Left kidney (tissue), 2 donors: ENCODE results near the gene AFAP1. TPM values are rescaled to one million over a fixed set of nuclear protein-coding genes. Genes with fewer than 3 reads are reported as not detected.
A peak's percentile ranks its signal among the peaks of the same experiment; 100 is the strongest.

ENCODE experiments used
- DNase-seq: peaks from one replicate; pipeline ENCODE4 v3.0.0-alpha.2; 2013
- polyA plus RNA-seq: library from polyadenylated mRNA; unstranded; fragments of 120-200 nt; gene quantifications from one replicate; pipeline ENCODE4 v1.2.1, GENCODE V29; 2013; ENCODE audit not compliant: insufficient read length

Gene AFAP1
- polyA plus RNA-seq, 1 donor: 21.7 TPM

DNA sequence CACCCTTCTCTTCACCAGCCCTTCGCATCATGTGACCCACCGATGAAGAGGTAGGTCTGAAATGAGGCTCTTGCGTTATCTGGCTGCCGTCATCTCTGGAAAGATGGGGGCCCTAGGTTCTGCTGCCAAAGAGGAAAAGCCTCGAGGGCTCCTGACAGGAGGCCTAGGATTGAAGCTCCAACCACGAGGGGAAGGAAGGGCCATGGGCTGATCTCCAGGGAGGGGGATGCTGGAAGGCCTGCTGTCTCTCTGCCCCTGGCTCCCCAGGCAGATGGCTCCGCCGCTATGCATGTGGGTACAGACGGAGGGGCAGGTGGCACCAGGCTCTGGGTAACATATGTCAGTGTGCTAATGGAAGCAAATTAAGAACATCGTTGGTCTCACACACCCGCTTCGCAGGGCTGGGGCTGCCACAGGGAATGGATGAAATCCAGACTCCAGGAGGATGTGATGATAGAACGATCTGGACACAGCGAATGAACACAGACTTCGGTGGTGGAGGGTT, 44.9 kb downstream of the AFAP1 start:
- no peak for DNase-seq

DNA sequence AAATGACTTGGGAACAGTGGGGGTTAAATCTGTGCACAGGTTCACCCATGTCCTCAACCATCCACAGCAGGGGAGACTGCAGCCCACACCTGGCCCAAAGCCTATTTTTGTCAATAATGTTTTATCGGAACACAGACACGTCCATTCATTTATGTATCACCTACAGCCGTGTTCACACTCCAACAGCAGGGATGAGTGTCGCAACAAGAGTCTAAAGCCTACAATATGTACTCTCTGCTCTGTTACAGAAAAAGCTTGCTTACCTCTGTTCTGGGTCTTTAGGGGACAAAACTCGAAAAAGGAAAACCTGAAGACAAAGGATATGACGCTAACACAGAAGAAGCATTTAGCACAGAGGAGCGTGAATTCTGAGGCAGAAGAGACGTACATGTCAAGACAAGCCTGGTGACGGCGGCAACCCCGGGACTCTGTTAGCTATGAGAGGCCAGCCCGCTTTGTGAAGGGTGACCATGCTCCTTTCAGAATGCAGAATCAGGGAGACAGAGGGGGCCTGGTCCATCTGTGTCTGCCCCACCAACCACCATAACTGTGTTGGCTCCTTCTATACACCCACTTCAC, 45.5 kb downstream of the AFAP1 start:
- DNase-seq: no peak

DNA sequence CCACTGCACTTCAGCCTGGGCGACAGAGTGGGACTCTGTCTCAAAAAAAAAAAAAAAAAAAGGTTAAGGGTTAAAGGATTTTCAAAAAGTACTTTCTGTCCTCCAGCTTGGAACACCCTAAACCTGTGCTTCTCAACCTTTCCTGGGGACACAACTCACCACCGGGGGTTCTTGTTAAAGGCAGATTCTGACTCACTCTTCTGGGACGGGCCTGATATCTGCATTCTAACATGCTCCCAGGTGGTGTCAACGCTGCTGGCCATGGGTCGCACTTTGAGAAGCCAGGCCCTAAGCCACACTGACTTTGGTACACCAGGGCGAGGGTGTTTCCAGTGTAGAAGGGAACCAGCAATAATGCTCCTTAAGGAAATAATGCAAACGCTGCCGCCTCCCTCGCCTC, 46.1 kb downstream of the AFAP1 start:
- no peak for DNase-seq

DNA sequence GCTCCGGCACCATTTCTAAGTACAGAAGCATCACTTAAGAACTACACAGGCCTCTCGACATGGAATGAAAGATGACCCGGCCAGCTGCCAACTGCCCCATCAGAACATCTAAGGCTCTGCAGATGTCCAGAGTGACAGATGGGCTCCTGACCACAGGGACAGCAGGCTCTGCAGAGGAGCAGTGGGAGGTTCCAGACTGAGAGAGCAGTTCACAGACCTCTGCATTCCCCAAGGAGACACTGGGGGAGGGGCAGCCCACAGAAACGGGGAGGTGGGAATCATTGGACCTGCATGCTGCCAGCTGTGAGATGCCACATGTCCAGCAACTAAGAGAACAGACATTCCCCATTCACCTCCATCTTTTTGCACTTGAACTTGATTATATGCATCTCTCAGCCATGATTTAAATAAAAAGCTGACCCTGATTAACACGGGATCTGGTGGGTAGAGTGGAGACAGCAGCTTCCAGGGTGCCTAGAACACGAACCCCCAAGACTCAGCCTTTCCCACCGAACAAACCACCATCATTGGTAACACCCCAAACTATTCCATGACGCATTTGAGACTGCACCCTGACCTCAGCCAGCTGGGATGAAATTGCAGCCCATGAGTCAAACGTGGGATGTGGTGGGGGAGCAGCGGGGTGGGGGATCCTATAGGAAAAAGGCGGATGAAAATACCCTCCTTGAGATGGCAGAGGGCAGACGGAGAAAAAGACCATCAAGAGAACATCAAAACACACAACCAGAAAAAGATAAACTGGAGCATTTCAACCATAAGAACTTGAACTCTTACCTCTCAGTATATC, 47.2 kb downstream of the AFAP1 start:
- peak; percentile 75 for DNase-seq

DNA sequence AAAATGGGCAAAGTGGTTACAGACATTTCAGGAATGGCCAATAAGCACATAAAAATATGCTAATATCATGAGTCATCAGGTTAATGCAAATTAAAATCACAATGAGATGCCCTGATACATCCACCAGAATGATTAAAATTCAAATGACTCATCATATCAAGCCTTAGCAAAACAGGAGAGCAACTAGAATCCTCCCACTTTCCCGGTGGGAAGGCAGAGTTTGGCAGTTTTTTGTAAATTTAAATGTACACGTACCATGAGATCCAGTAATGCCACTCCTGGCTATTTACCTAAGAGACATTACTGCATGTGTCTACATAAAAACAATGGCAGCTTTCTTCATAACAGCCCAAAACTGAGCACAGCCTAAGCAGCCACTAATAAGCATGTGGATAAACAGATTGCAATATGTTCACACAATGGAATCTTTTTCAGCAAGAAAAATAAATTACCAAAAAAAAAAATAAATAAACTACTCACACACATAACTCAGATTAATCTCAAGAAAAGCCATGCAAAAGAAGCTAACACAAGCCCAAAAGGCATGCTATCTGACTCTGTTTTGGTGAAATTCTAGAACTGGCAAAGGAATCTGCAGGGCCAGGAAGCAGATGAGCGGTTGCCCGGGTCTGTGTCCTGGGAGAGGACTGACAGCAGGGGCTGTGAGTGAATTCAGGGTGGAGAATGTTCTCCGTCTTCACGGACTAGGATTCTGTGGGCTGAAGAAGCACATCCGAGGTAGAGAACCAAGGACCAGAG, 48.8 kb downstream of the AFAP1 start:
- no peak for DNase-seq

DNA sequence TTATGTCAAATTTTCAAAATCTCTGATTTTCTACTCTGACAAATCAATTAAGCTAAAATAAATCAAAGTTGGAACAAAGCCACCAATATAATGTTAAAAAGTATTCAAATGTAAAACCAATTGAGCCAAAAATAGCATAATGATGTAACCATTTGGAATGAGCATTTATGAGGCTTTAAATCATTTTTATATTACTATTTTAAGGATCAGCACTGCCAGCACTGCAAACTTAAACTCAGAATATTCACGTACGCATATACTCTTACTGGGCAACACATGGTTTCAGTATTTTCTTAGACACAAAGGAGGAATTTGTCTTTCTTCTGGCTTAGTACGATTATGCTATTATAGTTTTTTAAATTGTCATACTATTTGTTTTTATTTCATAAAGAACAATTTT, 52.2 kb downstream of the AFAP1 start:
- DNase-seq: no peak

DNA sequence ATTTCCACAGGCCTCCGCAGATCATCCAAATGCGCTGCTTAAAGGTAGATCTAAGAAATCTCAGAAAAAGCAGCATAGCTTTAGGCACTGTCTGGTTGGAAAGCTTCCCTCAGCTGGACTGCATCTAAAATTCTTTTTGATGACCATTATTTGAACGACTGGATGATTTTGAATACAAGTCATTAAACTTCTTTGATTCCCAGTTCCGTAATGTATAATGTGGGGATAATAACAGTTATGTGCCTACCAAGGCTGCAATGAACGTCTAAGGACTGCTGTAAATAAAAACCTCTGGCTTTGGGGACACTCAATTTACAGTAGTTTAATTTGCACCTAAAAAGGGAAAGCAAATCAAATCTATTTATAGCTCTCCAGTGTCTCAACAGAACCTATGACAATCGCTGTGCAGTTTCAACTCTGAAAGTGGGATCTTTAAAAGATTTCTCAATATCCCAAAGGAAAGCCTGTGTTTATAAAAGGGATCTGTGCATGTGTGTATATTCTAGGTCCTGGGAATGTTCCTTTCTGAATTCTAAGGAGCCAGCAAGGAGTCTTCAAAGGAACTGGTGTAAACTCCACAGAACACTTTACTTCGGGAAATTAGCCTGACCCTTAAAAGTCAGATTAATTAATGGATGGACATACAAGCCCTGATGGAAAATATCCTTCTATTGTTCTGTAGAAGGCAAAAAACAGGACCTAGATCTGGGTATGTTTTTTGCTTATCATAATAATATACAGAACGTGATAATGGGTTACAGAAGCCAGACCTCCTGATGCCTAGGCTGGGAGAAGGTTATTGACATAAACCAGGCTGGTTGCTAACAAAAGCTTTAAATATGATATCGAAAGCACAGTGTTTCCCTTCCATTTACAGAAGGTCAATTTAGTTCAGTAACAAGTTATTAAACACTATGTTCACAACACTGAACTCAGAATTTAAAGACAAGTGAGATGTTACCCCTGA, 53.4 kb downstream of the AFAP1 start:
- DNase-seq: no peak

DNA sequence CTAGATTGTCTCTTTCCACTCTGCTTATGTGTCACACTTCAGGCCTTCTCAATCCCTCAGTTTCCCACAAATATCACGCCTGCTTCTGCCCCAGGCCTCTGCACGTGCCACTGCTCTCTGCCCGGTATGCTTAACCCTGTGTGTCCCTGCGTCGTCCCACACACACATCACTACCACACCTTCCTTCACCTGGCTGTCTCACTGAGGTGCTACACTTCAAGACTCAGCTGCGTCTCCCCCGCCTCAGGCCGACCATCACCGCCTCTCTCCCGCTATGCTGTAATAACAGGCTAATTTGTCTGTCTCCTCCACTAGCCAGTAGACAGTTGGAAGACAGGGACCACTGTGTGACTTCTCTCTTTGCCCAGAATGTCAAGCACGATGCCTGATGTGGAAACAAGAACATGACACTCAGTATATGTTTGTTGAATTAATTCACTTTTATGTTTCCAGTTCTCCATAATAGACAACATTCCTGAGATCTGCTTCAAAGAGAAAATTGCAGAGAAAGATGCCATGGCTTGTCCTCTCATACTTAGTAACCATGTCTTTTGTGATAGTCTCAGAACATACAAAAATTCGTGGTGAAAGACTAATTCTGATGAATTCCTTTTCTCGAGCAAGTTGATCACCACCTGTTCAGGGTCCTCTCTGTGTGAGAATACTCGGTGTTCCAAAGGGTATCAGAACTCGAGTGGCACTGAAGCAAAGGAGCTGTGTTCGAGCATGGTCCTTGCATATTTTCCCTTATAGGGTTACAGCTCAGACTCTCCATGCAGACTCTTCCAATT, 54.2 kb downstream of the AFAP1 start:
- no peak for DNase-seq

DNA sequence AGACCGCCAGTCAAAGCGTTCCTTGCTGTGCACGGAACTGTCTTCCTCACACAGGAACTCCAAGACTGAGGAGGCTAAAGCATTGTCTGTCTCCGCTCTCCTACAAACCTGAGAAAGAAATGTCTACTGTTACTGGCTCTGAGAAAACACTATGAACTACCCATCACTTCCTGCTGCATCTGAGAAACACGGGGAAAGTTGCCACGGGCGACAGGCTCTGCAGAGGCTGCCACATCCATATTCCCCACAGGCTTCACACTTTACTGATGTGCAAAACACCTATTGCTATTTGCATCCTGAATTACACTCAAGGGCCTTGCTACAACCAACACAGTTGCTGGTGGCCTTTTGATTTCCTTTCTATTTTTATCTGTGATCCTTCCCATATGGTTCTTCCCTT, 59.0 kb downstream of the AFAP1 start:
- no peak for DNase-seq

DNA sequence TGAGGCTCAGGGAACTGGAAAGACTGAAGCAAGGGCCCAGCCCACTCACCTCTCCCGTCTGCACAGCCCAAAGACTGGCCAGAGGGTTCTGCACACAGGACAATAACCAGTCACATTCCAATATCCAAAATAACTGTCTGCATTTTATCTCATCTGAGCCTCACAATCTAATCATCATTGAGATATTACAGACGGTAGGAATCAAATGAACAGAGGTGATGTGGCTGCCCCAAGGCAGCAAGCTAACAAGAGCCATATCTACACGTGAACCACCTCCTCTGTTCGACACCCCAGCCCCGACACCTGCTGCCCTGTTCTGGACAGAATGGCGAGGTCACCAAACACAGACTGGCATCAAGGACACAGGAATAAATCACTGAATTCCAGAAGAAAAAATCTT, 60.5 kb downstream of the AFAP1 start:
- no peak for DNase-seq

DNA sequence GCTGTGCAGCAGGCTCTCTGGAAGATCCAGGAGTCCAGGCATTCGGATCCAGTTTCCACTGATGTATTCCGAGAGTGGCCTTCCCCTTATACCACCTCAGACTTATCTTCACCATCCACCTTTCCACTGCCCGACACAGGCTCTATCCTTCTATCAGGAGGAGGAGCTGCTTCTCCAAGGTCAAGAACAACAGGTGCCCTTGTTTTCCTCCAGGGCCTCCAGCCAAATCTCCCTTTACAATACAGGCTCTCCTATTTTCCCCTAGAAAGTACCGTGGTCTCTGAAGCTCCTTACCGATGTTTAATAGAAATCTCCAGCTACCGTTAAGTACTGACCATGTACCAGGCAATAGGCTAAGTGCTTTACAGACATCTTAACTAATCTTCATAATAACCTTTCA, 61.3 kb downstream of the AFAP1 start:
- no peak for DNase-seq

DNA sequence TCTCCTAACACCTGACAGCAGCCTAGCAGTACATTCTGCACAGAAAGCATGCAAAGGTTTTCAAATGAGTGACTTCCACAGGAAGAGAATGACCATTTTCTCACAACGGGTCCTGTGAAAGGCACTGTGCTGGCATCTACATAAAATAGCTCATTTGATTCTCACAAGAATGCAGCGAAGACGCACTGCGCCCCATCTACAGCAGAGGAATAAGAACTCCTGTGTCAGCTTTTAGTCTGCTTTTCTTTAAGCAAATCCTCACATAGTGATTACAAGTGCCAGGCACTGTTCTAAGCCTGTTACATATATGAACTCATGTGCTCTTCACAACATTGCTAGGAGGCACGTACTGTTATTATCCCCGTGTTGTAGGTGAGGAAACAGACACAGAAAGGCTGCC, 62.5 kb downstream of the AFAP1 start:
- no peak for DNase-seq

DNA sequence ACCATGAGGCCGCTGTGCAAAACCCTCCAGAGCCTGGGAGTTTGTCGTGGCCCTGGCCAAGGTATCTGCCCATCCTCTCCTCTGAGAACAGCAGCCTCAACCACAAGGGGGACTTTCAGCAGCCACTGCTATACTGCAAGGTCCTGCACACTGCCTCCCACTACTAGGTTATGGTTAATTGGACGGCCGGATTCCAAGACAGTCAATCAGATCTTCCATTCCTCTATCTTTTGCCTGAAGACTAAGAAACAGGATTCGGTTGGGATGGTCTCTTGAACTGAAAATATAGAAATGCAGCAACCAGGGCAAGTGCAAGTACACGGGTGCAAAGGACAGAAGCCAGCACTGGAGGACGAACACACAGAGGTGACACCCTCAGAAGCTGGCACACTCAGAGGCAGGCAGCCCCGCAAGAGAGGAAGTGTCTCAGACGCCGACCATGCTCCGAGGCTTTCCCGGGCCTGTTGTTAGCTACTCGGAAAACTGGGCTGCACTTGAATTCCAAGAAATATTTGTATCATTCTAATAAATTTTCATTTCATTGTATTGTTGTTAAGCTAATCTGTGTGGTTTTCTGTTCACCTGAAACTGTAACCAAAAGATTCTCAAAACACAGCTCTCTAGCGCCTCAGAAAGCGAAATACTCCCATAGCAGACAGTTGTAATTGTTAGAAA, 63.3 kb downstream of the AFAP1 start:
- no peak for DNase-seq

DNA sequence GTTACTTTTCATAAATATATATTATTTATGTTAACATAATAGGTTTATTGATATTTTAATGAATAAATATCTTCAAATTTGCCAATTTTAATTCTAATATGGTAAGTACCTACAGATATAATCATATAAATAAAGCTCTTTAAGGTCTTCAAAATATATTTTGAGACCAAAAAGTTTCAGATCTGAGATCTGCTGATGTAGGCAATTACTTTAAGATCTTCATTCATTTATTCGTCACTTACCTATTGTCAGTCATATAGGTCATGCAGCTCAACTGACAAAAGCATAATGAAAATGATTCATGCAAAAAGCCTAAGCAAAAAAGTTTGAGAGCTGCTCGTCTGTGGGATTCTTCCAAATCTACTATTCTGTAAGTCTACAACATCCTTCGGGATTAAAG, 64.8 kb downstream of the AFAP1 start:
- DNase-seq: no peak

DNA sequence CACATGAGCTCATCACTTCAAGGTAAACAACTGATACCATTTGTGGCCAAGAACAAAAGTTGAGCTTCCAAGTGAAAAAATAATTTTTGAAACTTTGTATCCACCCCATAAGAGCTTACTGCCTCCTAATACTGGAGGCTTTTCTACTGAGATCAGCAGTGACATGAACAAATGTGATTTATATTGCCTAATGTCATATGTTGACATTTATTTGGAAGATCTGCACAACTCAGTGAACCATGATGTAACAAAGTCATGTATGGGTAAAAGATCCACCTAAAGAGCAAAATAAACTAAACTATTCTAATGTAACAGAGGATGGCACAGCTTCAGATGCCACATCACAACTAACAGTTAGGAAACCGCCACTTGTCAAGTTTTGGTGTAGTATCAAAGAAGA, 65.8 kb downstream of the AFAP1 start:
- no peak for DNase-seq

DNA sequence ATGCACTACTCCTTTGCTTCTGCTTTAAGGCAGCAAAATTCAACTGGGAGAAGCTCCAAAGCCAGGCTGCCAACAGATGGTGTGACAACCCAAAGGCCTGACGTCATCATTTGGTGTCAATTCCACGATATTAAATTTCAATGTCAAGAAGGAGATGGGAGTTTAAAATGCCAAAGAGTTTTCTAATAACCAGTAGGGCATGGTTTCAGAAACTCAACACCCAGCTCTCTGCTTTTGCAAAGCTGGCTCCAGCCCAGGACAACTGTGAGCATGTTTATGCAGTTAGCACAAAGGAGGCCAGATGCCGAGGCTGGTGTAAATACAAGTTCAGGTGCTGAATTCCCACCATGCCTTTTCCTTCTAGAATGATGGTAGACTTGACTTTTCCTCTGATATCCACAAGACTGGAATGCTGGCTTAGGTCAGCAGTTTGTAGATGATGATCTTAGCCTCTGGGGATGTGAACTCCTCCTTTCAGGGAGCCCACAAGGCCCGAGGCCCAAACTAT, 67.3 kb downstream of the AFAP1 start:
- DNase-seq: peak; percentile 73

DNA sequence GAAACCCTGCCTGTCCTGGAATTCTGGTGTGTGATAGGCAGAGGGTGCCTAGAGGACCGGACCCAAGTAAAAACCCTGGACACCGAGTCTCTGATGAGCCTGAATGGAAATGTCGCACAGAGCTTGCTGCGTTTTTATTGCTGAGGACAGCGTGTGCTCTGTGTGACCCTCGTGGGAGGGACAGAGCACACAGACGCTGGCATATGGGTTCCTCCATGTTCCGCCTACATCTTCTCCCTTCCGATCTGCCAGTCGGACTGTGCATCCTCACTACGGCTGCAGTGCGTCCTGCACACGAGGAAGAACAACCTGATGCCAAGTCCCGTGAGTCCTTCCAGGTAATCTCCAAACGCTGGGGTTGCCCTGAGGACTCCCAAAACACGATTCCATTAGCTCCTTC, 68.3 kb downstream of the AFAP1 start:
- DNase-seq: no peak

DNA sequence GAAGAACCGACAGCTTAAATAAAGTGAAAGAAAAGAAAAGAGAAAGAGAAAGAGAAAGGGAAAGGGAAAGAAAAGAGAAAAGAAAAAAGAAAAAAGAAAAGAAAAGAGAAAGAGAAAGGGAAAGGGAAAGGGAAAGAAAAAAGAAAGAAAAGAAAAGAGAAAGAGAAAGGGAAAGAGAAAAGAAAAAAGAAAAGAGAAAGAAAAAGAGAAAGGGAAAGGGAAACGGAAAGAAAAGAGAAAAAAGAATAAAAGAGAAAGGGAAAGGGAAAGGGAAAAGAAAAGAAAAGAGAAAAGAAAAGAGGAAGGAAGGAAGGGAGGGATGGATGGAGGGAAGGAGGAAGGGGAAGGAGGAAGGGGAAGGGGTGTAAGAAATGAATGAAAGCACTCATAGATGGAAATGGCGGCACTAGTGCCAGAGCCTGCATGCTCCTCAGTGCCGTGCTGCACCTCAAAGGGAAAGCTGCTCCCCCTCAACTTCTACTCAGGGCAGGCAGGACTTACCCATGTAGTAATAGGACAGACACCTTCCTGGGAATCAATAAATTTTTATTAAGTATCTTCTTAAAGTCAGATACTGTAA, 70.7 kb downstream of the AFAP1 start:
- DNase-seq: no peak

DNA sequence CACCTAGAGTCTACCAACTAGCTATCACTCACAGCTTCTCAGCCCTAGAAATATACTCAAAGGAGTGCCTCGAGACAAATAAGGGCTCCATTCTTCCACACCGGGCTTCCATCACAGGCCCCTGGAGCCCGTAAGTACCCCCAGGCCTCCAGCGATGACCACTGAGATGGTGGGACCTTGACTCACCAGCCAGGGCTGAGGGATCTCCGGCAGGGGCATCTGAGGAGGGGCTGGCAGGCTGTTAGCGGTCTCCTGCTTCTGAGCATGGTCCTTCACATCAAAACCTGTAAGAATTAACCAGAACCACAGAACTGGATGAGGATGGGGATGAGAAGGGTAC, 71.3 kb downstream of the AFAP1 start:
- no peak for DNase-seq
